ENCODE measurements around the gene TIAM2.

DNA sequence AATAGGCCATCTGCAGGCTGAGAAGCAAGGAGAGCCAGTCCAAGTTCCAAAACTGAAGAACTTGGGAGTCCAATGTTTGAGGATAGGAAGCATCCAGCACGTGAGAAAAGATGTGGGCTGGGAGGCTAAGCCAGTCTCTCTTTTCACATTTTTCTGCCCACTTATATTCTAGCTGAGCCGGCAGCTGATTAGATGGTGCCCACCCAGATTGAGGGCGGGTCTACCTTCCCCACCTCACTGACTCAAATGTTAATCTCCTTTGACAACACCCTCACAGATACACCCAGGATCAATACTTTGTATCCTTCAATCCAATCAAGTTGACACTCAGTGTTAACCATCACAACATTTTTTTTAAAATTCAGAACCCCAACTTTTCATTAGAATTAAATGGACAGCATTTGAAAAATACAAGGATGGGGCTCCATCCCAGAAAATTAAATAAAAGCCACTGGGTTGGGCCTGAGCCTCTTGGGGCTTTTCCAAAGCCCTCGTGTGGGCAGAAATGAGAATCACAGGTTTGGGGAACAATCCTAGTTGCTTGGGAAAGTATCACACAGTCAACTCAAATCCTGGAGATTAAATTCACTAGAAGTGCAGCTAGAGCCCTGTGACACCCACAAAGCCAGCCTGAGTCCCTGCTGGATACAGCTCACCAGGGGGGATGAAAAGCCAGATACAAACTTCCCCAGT lies 270.9 kb downstream of the TIAM2 start:
- TF ChIP-seq CTCF (IDR thresholded peaks at IDR 0.05; ENCODE audit: low read length) (no peak), EZH2 (IDR thresholded peaks at IDR 0.05; ENCODE audit: borderline replicate concordance, low read length) (no peak)

Data from OCI-LY1 (cell line).